GM12801 (cell line): ENCODE results near the gene FAM111B.

Experiments used
- CTCF ChIP-seq: IDR thresholded peaks from one replicate; pipeline ENCODE4 v1.5.1; 2011; ENCODE audit warnings: control low read depth; ENCODE audit not compliant: insufficient read length; ENCODE audit errors: extremely low read depth

Gene FAM111B

GRCh38 chr11:59142530-59143507 lies 35.8 kb downstream of the FAM111B start, which contains the start of gene FAM111A:
Gene FAM111A (plus strand): TSS chr11:59142856. CDS start chr11:59148873, 6,017 bp downstream.
- TF ChIP-seq CTCF: no peak

GRCh38 chr11:59144096-59144495 lies 37.1 kb downstream of the FAM111B start:
- no peak for TF ChIP-seq CTCF

GRCh38 chr11:59144579-59145345 lies 37.7 kb downstream of the FAM111B start:
- TF ChIP-seq CTCF: no peak

- TF ChIP-seq CTCF: no peak
Measured at GRCh38 chr11:59145534-59145933, 38.5 kb downstream of the FAM111B start.

- no peak for TF ChIP-seq CTCF
Measured at GRCh38 chr11:59151761-59152160, 44.7 kb downstream of the FAM111B start.

GRCh38 chr11:59152312-59152951 lies 45.4 kb downstream of the FAM111B start:
- no peak for TF ChIP-seq CTCF

GRCh38 chr11:59154610-59155009 lies 47.6 kb downstream of the FAM111B start:
- no peak for TF ChIP-seq CTCF
